Measurements from ENCODE around the gene SRPX. TPM values are rescaled to one million over a fixed set of nuclear protein-coding genes. Genes with fewer than 3 reads are reported as not detected.

Gene SRPX
- total RNA-seq, 1 donor from 2014 or later, result not detected

GRCh38 chrX:38181357-38181756 is 39.3 kb downstream of the SRPX start:
- Mint-ChIP-seq H3K9me3 (no peaks in the 10 kb centered on the region), H3K4me1 (no peaks in the 10 kb centered on the region), H3K27me3 (peaks cover 3% of the 10 kb centered on the region), H3K36me3 (ENCODE audit: low read depth) (no peaks in the 10 kb centered on the region), H3K4me3 (no peak overlapping the region), H3K27ac (no peak overlapping the region)
- DNase-seq, result no peak
- intact Hi-C loops (cut with micrococcal nuclease), result no loop called here

GRCh38 chrX:38178396-38178795 is 42.3 kb downstream of the SRPX start:
- DNase-seq, result no peak
- intact Hi-C loops (cut with micrococcal nuclease), result no loop called here
- no peaks in the 10 kb centered on the region for H3K27me3 Mint-ChIP-seq
- no peaks in the 10 kb centered on the region for H3K36me3 Mint-ChIP-seq (ENCODE audit: low read depth)
- no peaks in the 10 kb centered on the region for H3K9me3 Mint-ChIP-seq
- H3K27ac Mint-ChIP-seq, result no peak overlapping the region
- H3K4me3 Mint-ChIP-seq, result no peak overlapping the region
- H3K4me1 Mint-ChIP-seq, result no peaks in the 10 kb centered on the region

- Mint-ChIP-seq H3K27me3 (no peaks in the 10 kb centered on the region), H3K4me1 (no peaks in the 10 kb centered on the region), H3K27ac (no peak overlapping the region), H3K4me3 (no peak overlapping the region), H3K9me3 (no peaks in the 10 kb centered on the region), H3K36me3 (ENCODE audit: low read depth) (no peaks in the 10 kb centered on the region)
- intact Hi-C loops (cut with micrococcal nuclease), result no loop called here
- DNase-seq, result no peak
Observed at GRCh38 chrX:38175139-38175538, 45.5 kb downstream of the SRPX start.

- H3K4me1 Mint-ChIP-seq, result no peaks in the 10 kb centered on the region
- H3K27ac Mint-ChIP-seq, result no peak overlapping the region
- intact Hi-C loops (cut with micrococcal nuclease), result no loop called here
- H3K27me3 Mint-ChIP-seq, result peaks cover 3% of the 10 kb centered on the region
- H3K4me3 Mint-ChIP-seq, result no peak overlapping the region
- no peak for DNase-seq
- H3K36me3 Mint-ChIP-seq (ENCODE audit: low read depth), result no peaks in the 10 kb centered on the region
- no peaks in the 10 kb centered on the region for H3K9me3 Mint-ChIP-seq
Observed at GRCh38 chrX:38172596-38172995, 48.1 kb downstream of the SRPX start.

GRCh38 chrX:38170556-38170955 is 50.1 kb downstream of the SRPX start:
- no peaks in the 10 kb centered on the region for H3K36me3 Mint-ChIP-seq (ENCODE audit: low read depth)
- H3K4me3 Mint-ChIP-seq, result no peak overlapping the region
- H3K27ac Mint-ChIP-seq, result no peak overlapping the region
- intact Hi-C loops (cut with micrococcal nuclease), result no loop called here
- no peak for DNase-seq
- no peaks in the 10 kb centered on the region for H3K4me1 Mint-ChIP-seq
- no peaks in the 10 kb centered on the region for H3K9me3 Mint-ChIP-seq
- peaks cover 3% of the 10 kb centered on the region for H3K27me3 Mint-ChIP-seq

- H3K9me3 Mint-ChIP-seq, result no peaks in the 10 kb centered on the region
- DNase-seq, result peak; percentile 64
- H3K27ac Mint-ChIP-seq, result no peak overlapping the region
- H3K27me3 Mint-ChIP-seq, result peaks cover 5% of the 10 kb centered on the region
- intact Hi-C loops (cut with micrococcal nuclease), result loop anchor here (2.0 kb wide), 1 partner anchor 240 kb away; no protein-coding TSS in a partner anchor
- no peak overlapping the region for H3K4me3 Mint-ChIP-seq
- H3K36me3 Mint-ChIP-seq (ENCODE audit: low read depth), result no peaks in the 10 kb centered on the region
- H3K4me1 Mint-ChIP-seq, result no peaks in the 10 kb centered on the region
Observed at GRCh38 chrX:38166478-38167083, 54.1 kb downstream of the SRPX start.

- no peaks in the 10 kb centered on the region for H3K4me1 Mint-ChIP-seq
- peaks cover 5% of the 10 kb centered on the region for H3K27me3 Mint-ChIP-seq
- DNase-seq, result no peak
- intact Hi-C loops (cut with micrococcal nuclease), result no loop called here
- no peak overlapping the region for H3K27ac Mint-ChIP-seq
- no peak overlapping the region for H3K4me3 Mint-ChIP-seq
- no peaks in the 10 kb centered on the region for H3K36me3 Mint-ChIP-seq (ENCODE audit: low read depth)
- no peaks in the 10 kb centered on the region for H3K9me3 Mint-ChIP-seq
Observed at GRCh38 chrX:38165023-38165422, 55.6 kb downstream of the SRPX start.

- Mint-ChIP-seq H3K27me3 (peaks cover 4% of the 10 kb centered on the region), H3K27ac (no peak overlapping the region), H3K4me3 (no peak overlapping the region), H3K9me3 (no peaks in the 10 kb centered on the region), H3K36me3 (ENCODE audit: low read depth) (no peaks in the 10 kb centered on the region), H3K4me1 (no peaks in the 10 kb centered on the region)
- DNase-seq, result no peak
- intact Hi-C loops (cut with micrococcal nuclease), result no loop called here
Observed at GRCh38 chrX:38163193-38163592, 57.5 kb downstream of the SRPX start.

- Mint-ChIP-seq H3K9me3 (no peaks in the 10 kb centered on the region), H3K27ac (no peak overlapping the region), H3K4me3 (no peak overlapping the region), H3K4me1 (no peaks in the 10 kb centered on the region), H3K27me3 (no peaks in the 10 kb centered on the region), H3K36me3 (ENCODE audit: low read depth) (no peaks in the 10 kb centered on the region)
- intact Hi-C loops (cut with micrococcal nuclease), result no loop called here
- no peak for DNase-seq
Observed at GRCh38 chrX:38156838-38157237, 63.8 kb downstream of the SRPX start.

GRCh38 chrX:38154818-38155217 is 65.9 kb downstream of the SRPX start:
- no peak for DNase-seq
- no peaks in the 10 kb centered on the region for H3K36me3 Mint-ChIP-seq (ENCODE audit: low read depth)
- H3K4me3 Mint-ChIP-seq, result no peak overlapping the region
- no peaks in the 10 kb centered on the region for H3K4me1 Mint-ChIP-seq
- H3K27ac Mint-ChIP-seq, result no peak overlapping the region
- H3K27me3 Mint-ChIP-seq, result no peaks in the 10 kb centered on the region
- intact Hi-C loops (cut with micrococcal nuclease), result no loop called here
- H3K9me3 Mint-ChIP-seq, result no peaks in the 10 kb centered on the region

GRCh38 chrX:38154340-38154739 is 66.3 kb downstream of the SRPX start:
- Mint-ChIP-seq H3K36me3 (ENCODE audit: low read depth) (no peaks in the 10 kb centered on the region), H3K4me3 (no peak overlapping the region), H3K27me3 (no peaks in the 10 kb centered on the region), H3K27ac (no peak overlapping the region), H3K4me1 (no peaks in the 10 kb centered on the region), H3K9me3 (no peaks in the 10 kb centered on the region)
- intact Hi-C loops (cut with micrococcal nuclease), result no loop called here
- DNase-seq, result no peak

GRCh38 chrX:38151441-38151840 is 69.2 kb downstream of the SRPX start:
- Mint-ChIP-seq H3K36me3 (ENCODE audit: low read depth) (no peaks in the 10 kb centered on the region), H3K27ac (no peak overlapping the region), H3K4me3 (no peak overlapping the region), H3K4me1 (no peaks in the 10 kb centered on the region), H3K9me3 (no peaks in the 10 kb centered on the region), H3K27me3 (no peaks in the 10 kb centered on the region)
- no peak for DNase-seq
- intact Hi-C loops (cut with micrococcal nuclease), result no loop called here

GRCh38 chrX:38150993-38151392 is 69.7 kb downstream of the SRPX start:
- Mint-ChIP-seq H3K36me3 (ENCODE audit: low read depth) (no peaks in the 10 kb centered on the region), H3K27ac (no peak overlapping the region), H3K9me3 (no peaks in the 10 kb centered on the region), H3K27me3 (no peaks in the 10 kb centered on the region), H3K4me1 (no peaks in the 10 kb centered on the region), H3K4me3 (no peak overlapping the region)
- no peak for DNase-seq
- intact Hi-C loops (cut with micrococcal nuclease), result no loop called here

GRCh38 chrX:38149016-38149415 is 71.7 kb downstream of the SRPX start:
- intact Hi-C loops (cut with micrococcal nuclease), result no loop called here

GRCh38 chrX:38142610-38143009 is 78.1 kb downstream of the SRPX start:
- DNase-seq, result no peak
- Mint-ChIP-seq H3K36me3 (ENCODE audit: low read depth) (no peaks in the 10 kb centered on the region), H3K9me3 (no peaks in the 10 kb centered on the region)

More at GRCh38 chrX:38149016-38149415, 71.7 kb downstream of the SRPX start:
- Mint-ChIP-seq H3K27me3 (no peaks in the 10 kb centered on the region), H3K27ac (no peak overlapping the region), H3K9me3 (no peaks in the 10 kb centered on the region), H3K4me3 (no peak overlapping the region), H3K4me1 (no peaks in the 10 kb centered on the region), H3K36me3 (ENCODE audit: low read depth) (no peaks in the 10 kb centered on the region)
- no peak for DNase-seq

More at GRCh38 chrX:38142610-38143009, 78.1 kb downstream of the SRPX start:
- Mint-ChIP-seq H3K27me3 (no peaks in the 10 kb centered on the region), H3K27ac (no peak overlapping the region), H3K4me1 (no peaks in the 10 kb centered on the region), H3K4me3 (no peak overlapping the region)
- intact Hi-C loops (cut with micrococcal nuclease), result no loop called here

All from activated CD4-positive, alpha-beta T cell treated with anti-CD3 and anti-CD28 coated beads, Interleukin-2, amount 10 ng/mL, durations not matched to agents 24 days and 14 days (primary cell).